SU-DHL-6 (cell line): Measurements from ENCODE around the gene PLXDC2.

ENCODE experiments used
- H2AFZ ChIP-seq: fragments of 200-600 bp; sonication (generic); 2 replicates; pipeline ENCODE4 v1.6.1; 2014; ENCODE audit warnings: low read depth, mild to moderate bottlenecking, moderate library complexity, mixed read lengths, antibody characterized with exemption, low read length; ENCODE audit not compliant: severe bottlenecking
- H3F3A ChIP-seq: fragments of 200-600 bp; shearing (Covaris generic); 2 replicates; pipeline ENCODE4 v1.6.0; 2016; ENCODE audit warnings: antibody characterized with exemption, mild to moderate bottlenecking; ENCODE audit not compliant: insufficient read depth
- H3K27ac ChIP-seq: fragments of 200-600 bp; sonication (generic); 2 replicates; pipeline ENCODE4 v1.5.1; 2016; ENCODE audit warnings: low read depth, mild to moderate bottlenecking, low read length, moderate library complexity, mixed read lengths
- H3K27me3 ChIP-seq: fragments of 200-600 bp; sonication (generic), shearing (Covaris generic); 2 replicates; pipeline ENCODE4 v1.6.0; 2014; ENCODE audit warnings: mild to moderate bottlenecking, low read length
- H3K36me3 ChIP-seq: fragments of 200-600 bp; sonication (generic); 2 replicates; pipeline ENCODE4 v1.6.1; 2014; ENCODE audit warnings: mild to moderate bottlenecking, low read length, mixed read lengths
- H3K4me2 ChIP-seq: fragments of 300-600, 200-600 bp; shearing (Covaris generic), sonication (generic); 2 replicates; pipeline ENCODE4 v1.6.0; 2014; ENCODE audit warnings: low read length, low read depth, mild to moderate bottlenecking; ENCODE audit not compliant: poor library complexity, severe bottlenecking
- H3K4me3 ChIP-seq: fragments of 200-600 bp; sonication (generic); 2 replicates; pipeline ENCODE4 v1.5.1; 2014; ENCODE audit warnings: antibody characterized with exemption, low read length, mild to moderate bottlenecking, mixed read lengths; ENCODE audit not compliant: insufficient read depth, poor library complexity, severe bottlenecking
- H3K79me2 ChIP-seq: fragments of 200-600 bp; sonication (generic); 2 replicates; pipeline ENCODE4 v1.6.1; 2014; ENCODE audit warnings: mild to moderate bottlenecking, low read length, moderate library complexity; ENCODE audit not compliant: insufficient read depth
- H3K9ac ChIP-seq: fragments of 200-600 bp; sonication (generic); 2 replicates; pipeline ENCODE4 v1.7.0; 2014; ENCODE audit warnings: mild to moderate bottlenecking, low read length
- H3K9me2 ChIP-seq: fragments of 200-600 bp; sonication (generic); replicated peaks from 2 replicates; pipeline ENCODE4 v1.6.1; 2014; ENCODE audit warnings: low read length; ENCODE audit not compliant: insufficient read depth
- H3K9me3 ChIP-seq: fragments of 200-600 bp; sonication (generic); 2 replicates; pipeline ENCODE4 v1.6.1; 2014; ENCODE audit warnings: low read length, mixed read lengths; ENCODE audit not compliant: insufficient read depth
- H4K20me1 ChIP-seq: fragments of 200-600 bp; sonication (generic); 2 replicates; pipeline ENCODE4 v1.6.1; 2014; ENCODE audit warnings: low read depth, mild to moderate bottlenecking, antibody characterized with exemption, low read length, moderate library complexity, mixed read lengths
- CTCF ChIP-seq: fragments of 200-600 bp; sonication (generic); IDR thresholded peaks from one replicate; pipeline ENCODE4 v1.5.1; 2017; ENCODE audit warnings: antibody characterized with exemption, mild to moderate bottlenecking, low read length, moderate library complexity; ENCODE audit not compliant: insufficient read depth, poor library complexity, severe bottlenecking
- EZH2phosphoT487 ChIP-seq: fragments of 200-600 bp; sonication (generic), shearing (Covaris generic); conservative IDR thresholded peaks from 2 replicates; pipeline ENCODE4 v1.6.1; 2018; ENCODE audit warnings: mild to moderate bottlenecking, antibody characterized with exemption, low read length, moderate library complexity, mixed read lengths

PLXDC2 gene

DNA sequence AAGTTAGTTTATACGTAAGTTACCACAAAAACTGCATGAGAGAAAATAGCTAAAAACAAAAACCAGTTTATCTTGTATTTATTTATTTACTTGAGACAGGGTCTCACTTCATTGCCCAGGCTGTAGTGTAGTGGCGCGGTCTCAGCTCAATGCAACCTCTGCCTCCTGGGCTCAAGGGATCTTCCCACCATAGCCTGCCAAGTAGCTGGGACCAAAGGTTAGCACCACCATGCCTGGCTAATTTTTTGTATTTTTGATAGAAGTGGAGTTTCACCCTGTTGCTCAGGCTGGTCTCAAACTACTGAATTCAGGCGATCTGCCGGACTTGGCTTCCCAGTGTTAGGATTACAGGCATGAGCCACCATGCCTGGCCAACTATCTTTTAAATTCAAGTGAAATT is 277.4 kb downstream of the PLXDC2 start:
- no peak overlapping the region for H3K9ac ChIP-seq
- H3K27ac ChIP-seq, result no peak overlapping the region
- no peaks in the 10 kb centered on the region for H3K27me3 ChIP-seq
- H3K36me3 ChIP-seq, result no peaks in the 10 kb centered on the region
- no peaks in the 10 kb centered on the region for H3K9me2 ChIP-seq
- H3K9me3 ChIP-seq, result no peaks in the 10 kb centered on the region
- no peaks in the 10 kb centered on the region for H3K79me2 ChIP-seq
- no peaks in the 10 kb centered on the region for H4K20me1 ChIP-seq
- no peak overlapping the region for H3K4me2 ChIP-seq
- H3F3A ChIP-seq, result no peaks in the 10 kb centered on the region
- H2AFZ ChIP-seq, result no peak overlapping the region
- TF ChIP-seq CTCF, result no peak
- TF ChIP-seq EZH2phosphoT487, result no peak
- H3K4me3 ChIP-seq, result no peak overlapping the region

GRCh38 chr10:20094226-20094976 is 278.2 kb downstream of the PLXDC2 start:
- H3K9ac ChIP-seq, result no peak overlapping the region
- no peaks in the 10 kb centered on the region for H3K79me2 ChIP-seq
- no peaks in the 10 kb centered on the region for H3K9me3 ChIP-seq
- no peaks in the 10 kb centered on the region for H3K9me2 ChIP-seq
- H3K27ac ChIP-seq, result no peak overlapping the region
- H3F3A ChIP-seq, result no peaks in the 10 kb centered on the region
- no peak overlapping the region for H3K4me2 ChIP-seq
- H3K27me3 ChIP-seq, result no peaks in the 10 kb centered on the region
- H4K20me1 ChIP-seq, result no peaks in the 10 kb centered on the region
- no peak overlapping the region for H3K4me3 ChIP-seq
- H2AFZ ChIP-seq, result no peak overlapping the region
- H3K36me3 ChIP-seq, result no peaks in the 10 kb centered on the region
- TF ChIP-seq EZH2phosphoT487 (no peak), CTCF (no peak)

DNA sequence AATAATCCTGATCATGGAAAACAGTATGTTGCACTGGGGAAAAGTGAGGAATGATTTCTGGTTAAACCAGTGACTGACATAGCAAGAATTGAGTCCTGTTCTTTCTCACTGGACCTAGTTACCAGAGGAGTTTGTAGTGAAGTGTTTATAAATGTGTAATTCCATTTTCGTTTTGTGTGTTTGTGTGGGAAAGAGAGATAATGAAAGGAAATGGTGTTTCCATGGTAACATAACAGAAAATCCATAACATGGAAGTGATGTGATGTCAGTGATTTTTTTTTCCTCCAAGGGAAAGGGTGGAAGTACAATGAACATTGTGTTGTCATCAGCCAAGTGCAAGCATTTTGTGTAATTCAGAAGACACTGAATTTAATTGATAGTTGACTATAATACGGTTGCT is 283.9 kb downstream of the PLXDC2 start:
- no peaks in the 10 kb centered on the region for H3K9me3 ChIP-seq
- H3K27me3 ChIP-seq, result no peaks in the 10 kb centered on the region
- no peak overlapping the region for H3K4me3 ChIP-seq
- H3K4me2 ChIP-seq, result no peak overlapping the region
- H3K9me2 ChIP-seq, result no peaks in the 10 kb centered on the region
- TF ChIP-seq CTCF (no peak), EZH2phosphoT487 (no peak)
- H3K27ac ChIP-seq, result no peak overlapping the region
- H3K9ac ChIP-seq, result no peak overlapping the region
- H4K20me1 ChIP-seq, result no peaks in the 10 kb centered on the region
- H3K36me3 ChIP-seq, result no peaks in the 10 kb centered on the region
- H3F3A ChIP-seq, result no peaks in the 10 kb centered on the region
- H2AFZ ChIP-seq, result no peak overlapping the region
- no peaks in the 10 kb centered on the region for H3K79me2 ChIP-seq
